Upper lobe of left lung (tissue), 6 donors: ENCODE data around the gene UBE2K. TPM values are rescaled to one million over a fixed set of nuclear protein-coding genes. Genes with fewer than 3 reads are reported as not detected.

Source experiments
- ATAC-seq, 2 donors: fragments of 200-7000 bp; cut with Tn5 transposase; one replicate each; pipeline ENCODE4 v1.9.1; 2022; ENCODE audit warnings: mild to moderate bottlenecking in 2 of 2, moderate library complexity in 2 of 2; ENCODE audit not compliant: low FRiP score in 2 of 2
- DNase-seq, 2 donors: peaks; one replicate each; pipeline ENCODE4 v3.0.0-alpha.2; 2019 to 2020
- H3K27ac ChIP-seq, 4 donors: fragments of 200-600 bp; sonication (generic); one replicate each; pipeline ENCODE4 v1.5.1; 2016 to 2019
- H3K27me3 ChIP-seq, 4 donors: fragments of 200-600 bp; sonication (generic); one replicate each; pipeline ENCODE4 v1.5.1; 2017 to 2019
- H3K36me3 ChIP-seq, 4 donors: fragments of 200-600 bp; sonication (generic); one replicate each; pipeline ENCODE4 v1.5.1; 2016 to 2019
- H3K4me1 ChIP-seq, 4 donors: fragments of 200-600 bp; sonication (generic); one replicate each; pipeline ENCODE4 v1.5.1; 2018 to 2019
- H3K4me3 ChIP-seq, 4 donors: fragments of 200-600 bp; sonication (generic); one replicate each; pipeline ENCODE4 v1.5.1; 2017 to 2019; ENCODE audit warnings: mild to moderate bottlenecking in 2 of 4, moderate library complexity in 1 of 4
- H3K9me3 ChIP-seq, 4 donors: fragments of 200-600 bp; sonication (generic); one replicate each; pipeline ENCODE4 v1.5.1; 2018 to 2019
- EP300 ChIP-seq, 4 donors: sonication (generic); formaldehyde crosslinking; IDR thresholded peaks; one replicate each; pipeline ENCODE4 v1.5.1; 2017; ENCODE audit warnings: antibody characterized with exemption in 4 of 4, control low read depth in 2 of 4
- POLR2A ChIP-seq, 4 donors: fragments of 450-650 bp; IDR thresholded peaks; one replicate each; pipeline ENCODE4 v1.5.1; 2016 to 2017; ENCODE audit warnings: antibody characterized with exemption in 4 of 4, mild to moderate bottlenecking in 2 of 4
- POLR2AphosphoS5 ChIP-seq, 2 donors: sonication (generic); formaldehyde crosslinking; IDR thresholded peaks; one replicate each; pipeline ENCODE4 v1.5.1; 2017; ENCODE audit warnings: antibody characterized with exemption in 2 of 2
- WGBS, 2 donors: methylation state at CpG; one replicate each; pipeline ENCODE4 v1.1.5; 2017 to 2018; 5-methylcytosine and 5-hydroxymethylcytosine counted together
- total RNA-seq, 6 donors: library from RNA; depleted of rRNA in 4 of 6; stranded (reverse); fragments of >200 nt in 4 of 6; gene quantifications; one replicate each; pipeline versions ENCODE4 v1.1.0 to v1.2.1, GENCODE V29; 2016 to 2021
- TF ChIP-seq, protein P1 (sequence below), 6 experiments: fragments of 450-650 bp in 4 of 6; fragments of 200-600 bp in 2 of 6; sonication (generic) in 2 of 6; IDR thresholded peaks; one replicate each; pipeline ENCODE4 v1.5.1; 2016 to 2019; ENCODE audit warnings: antibody characterized with exemption in 6 of 6
- donor health status: DM: no; HTN: no; CAD: no; lungs with moderate emphysema.
- donor health status: DM: no; HTN: yes; CAD: no; lungs with severe emphysema.

UBE2K gene
- total RNA-seq, 6 donors from 2014 or later = 22.3 to 57.4 (median 34.4) TPM

DNA sequence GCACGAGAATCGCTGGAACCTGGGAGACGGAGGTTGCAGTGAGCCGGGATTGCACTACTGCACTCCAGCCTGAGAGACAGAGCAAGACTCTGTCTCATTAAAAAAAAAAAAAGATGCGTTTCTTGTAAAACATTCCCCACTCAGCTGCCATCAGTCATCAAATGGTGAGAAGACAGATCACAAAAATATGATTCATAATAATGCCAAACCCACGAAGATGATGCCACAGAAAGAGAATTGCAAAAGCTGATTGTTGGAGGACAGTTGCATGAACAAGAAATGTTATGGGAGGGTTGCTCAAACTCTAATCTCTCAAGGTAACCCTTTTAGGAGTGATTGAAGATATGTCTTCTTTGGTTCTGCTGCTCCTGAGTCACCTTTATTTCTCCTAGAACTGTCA lies 37.9 kb upstream of the UBE2K start:
- no peaks in the 10 kb centered on the region for H3K27me3 ChIP-seq
- WGBS, 2 donors = 86 to 87% methylated on average over 6 of the region's 6 CpGs
- no peaks in the 10 kb centered on the region for H3K4me1 ChIP-seq
- H3K4me3 ChIP-seq = no peak overlapping the region
- no peak for TF ChIP-seq POLR2AphosphoS5 (IDR thresholded peaks at IDR 0.05)
- TF ChIP-seq, protein P1, sequence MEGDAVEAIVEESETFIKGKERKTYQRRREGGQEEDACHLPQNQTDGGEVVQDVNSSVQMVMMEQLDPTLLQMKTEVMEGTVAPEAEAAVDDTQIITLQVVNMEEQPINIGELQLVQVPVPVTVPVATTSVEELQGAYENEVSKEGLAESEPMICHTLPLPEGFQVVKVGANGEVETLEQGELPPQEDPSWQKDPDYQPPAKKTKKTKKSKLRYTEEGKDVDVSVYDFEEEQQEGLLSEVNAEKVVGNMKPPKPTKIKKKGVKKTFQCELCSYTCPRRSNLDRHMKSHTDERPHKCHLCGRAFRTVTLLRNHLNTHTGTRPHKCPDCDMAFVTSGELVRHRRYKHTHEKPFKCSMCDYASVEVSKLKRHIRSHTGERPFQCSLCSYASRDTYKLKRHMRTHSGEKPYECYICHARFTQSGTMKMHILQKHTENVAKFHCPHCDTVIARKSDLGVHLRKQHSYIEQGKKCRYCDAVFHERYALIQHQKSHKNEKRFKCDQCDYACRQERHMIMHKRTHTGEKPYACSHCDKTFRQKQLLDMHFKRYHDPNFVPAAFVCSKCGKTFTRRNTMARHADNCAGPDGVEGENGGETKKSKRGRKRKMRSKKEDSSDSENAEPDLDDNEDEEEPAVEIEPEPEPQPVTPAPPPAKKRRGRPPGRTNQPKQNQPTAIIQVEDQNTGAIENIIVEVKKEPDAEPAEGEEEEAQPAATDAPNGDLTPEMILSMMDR (IDR thresholded peaks at IDR 0.05) = no peak
- no peak for TF ChIP-seq EP300 (IDR thresholded peaks at IDR 0.05)
- no peak for TF ChIP-seq POLR2A (IDR thresholded peaks at IDR 0.05)
- H3K9me3 ChIP-seq = no peaks in the 10 kb centered on the region
- no peak for ATAC-seq
- no peak for DNase-seq
- no peak overlapping the region for H3K27ac ChIP-seq
- no peaks in the 10 kb centered on the region for H3K36me3 ChIP-seq

DNA sequence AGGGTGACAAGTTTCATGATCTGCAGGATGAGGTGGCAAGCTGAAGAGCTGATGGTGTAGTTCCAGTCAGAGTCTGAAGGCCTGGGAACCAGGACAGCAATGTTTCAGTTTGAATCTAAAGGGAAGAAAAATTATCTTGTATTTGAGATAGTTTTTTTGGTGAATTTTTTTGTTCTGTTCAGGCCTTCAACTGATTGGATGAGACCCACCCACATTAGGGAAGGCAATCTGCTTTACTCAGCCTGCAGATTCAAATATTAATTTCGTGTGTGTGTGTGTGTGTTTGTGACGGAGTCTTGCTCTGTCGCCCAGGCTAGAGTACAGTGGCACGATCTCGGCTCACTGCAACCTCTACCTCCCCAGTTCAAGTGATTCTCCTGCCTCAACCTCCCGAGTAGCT lies 37.2 kb upstream of the UBE2K start:
- no peak for ATAC-seq
- H3K36me3 ChIP-seq = no peaks in the 10 kb centered on the region
- TF ChIP-seq POLR2A (IDR thresholded peaks at IDR 0.05) = no peak
- TF ChIP-seq EP300 (IDR thresholded peaks at IDR 0.05) = no peak
- no peak for TF ChIP-seq POLR2AphosphoS5 (IDR thresholded peaks at IDR 0.05)
- TF ChIP-seq, protein P1 (IDR thresholded peaks at IDR 0.05) = no peak
- DNase-seq = no peak
- H3K4me1 ChIP-seq = no peaks in the 10 kb centered on the region
- no peak overlapping the region for H3K27ac ChIP-seq
- WGBS, 2 donors = 92 to 96% methylated on average over 6 of the region's 6 CpGs
- no peaks in the 10 kb centered on the region for H3K27me3 ChIP-seq
- no peaks in the 10 kb centered on the region for H3K9me3 ChIP-seq
- no peak overlapping the region for H3K4me3 ChIP-seq

DNA sequence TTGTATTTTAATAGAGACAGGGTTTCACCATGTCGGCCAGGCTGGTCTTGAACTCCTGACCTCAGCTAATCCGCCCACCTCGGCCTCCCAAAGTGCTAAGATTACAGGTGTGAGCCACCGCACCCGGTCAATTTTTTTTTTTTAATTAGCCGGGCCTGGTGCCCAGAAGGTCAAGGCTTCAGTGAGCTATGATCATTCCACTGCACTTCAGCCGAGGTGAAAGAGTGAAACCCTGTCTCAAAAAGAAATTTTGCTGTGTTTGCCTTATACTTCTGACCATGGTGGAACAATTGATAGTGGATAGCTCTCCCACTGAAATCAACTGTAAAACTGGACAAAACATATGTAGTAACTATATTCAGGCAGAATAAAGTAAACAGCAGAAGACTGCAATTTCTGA lies 35.3 kb upstream of the UBE2K start:
- DNase-seq (no peak), ATAC-seq (no peak)
- no peaks in the 10 kb centered on the region for H3K9me3 ChIP-seq
- no peak overlapping the region for H3K27ac ChIP-seq
- no peaks in the 10 kb centered on the region for H3K4me1 ChIP-seq
- 83 to 88% methylated on average over 7 of the region's 7 CpGs for WGBS, 2 donors
- H3K36me3 ChIP-seq = no peaks in the 10 kb centered on the region
- no peak for TF ChIP-seq POLR2A (IDR thresholded peaks at IDR 0.05)
- TF ChIP-seq EP300 (IDR thresholded peaks at IDR 0.05) = no peak
- TF ChIP-seq, protein P1 (IDR thresholded peaks at IDR 0.05) = no peak
- no peak for TF ChIP-seq POLR2AphosphoS5 (IDR thresholded peaks at IDR 0.05)
- no peak overlapping the region for H3K4me3 ChIP-seq
- no peaks in the 10 kb centered on the region for H3K27me3 ChIP-seq

DNA sequence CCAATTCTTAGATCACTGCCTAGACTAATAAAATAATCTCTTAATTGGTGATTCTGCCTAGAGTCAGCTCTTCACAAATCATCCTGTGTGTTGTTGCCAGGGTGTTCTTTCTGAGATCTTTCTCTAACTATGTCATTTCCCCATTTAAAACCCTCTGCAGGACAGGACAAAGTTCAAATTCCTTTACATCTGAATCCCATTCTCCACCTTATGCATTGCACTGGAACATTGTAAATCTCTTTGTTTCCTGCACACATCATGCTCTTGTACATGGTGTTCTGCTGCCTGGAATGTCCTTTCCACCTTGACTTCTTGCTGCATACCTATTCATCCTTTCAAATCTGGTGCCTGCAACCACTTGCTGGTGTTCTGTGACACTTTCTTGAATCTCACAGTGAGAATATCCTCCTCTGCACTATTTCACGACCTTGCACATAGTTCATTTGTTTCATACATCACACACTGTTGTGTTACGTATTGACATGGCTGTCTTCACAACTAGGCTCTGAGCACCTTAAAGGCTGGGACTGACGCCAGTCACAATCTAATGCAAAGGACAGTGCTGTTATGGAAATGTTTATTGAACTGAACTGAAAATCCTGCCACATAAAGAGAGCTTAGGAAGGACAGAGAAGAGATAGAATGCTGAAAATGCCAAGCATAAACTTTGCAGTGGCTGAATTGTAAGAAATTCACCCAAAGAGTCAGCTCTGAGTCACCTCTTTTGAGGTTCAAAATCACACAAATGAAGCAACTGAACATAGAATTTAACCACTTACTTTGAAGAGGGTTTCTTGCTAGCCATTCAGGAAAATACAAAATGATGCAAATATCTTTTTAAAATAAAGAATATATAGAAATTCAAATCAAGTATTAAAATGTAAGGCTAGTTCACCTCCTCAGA lies 32.9 kb upstream of the UBE2K start:
- ATAC-seq (no peak), DNase-seq (no peak)
- Histone ChIP-seq H3K27ac (no peak overlapping the region), H3K9me3 (no peaks in the 10 kb centered on the region), H3K36me3 (no peaks in the 10 kb centered on the region), H3K4me3 (no peak overlapping the region), H3K27me3 (no peaks in the 10 kb centered on the region), H3K4me1 (no peaks in the 10 kb centered on the region)
- TF ChIP-seq, protein P1 (IDR thresholded peaks at IDR 0.05) = no peak
- no peak for TF ChIP-seq EP300 (IDR thresholded peaks at IDR 0.05)
- TF ChIP-seq POLR2A (IDR thresholded peaks at IDR 0.05) = no peak
- TF ChIP-seq POLR2AphosphoS5 (IDR thresholded peaks at IDR 0.05) = no peak
- 76 to 83% methylated on average over 3 of the region's 3 CpGs for WGBS, 2 donors

DNA sequence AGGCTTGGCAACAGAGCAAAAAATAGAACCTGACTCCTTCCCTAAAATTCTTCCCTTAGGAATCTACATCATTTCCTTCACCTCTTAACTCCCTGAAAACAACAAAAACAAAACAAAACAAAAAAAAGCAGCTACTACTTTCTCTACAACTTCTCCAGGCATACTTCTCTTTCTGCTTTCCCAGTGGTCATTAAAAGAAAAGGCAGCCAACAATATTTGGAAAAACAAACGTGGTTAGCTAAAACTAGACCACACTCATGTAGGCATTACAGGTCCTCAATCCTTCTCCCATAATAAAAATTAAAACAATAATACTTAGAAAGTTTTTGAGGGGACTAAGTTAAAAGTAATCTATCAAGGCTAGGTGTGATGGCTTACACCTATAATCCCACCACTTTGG lies 30.2 kb upstream of the UBE2K start:
- Histone ChIP-seq H3K9me3 (no peaks in the 10 kb centered on the region), H3K4me3 (no peak overlapping the region), H3K27me3 (no peaks in the 10 kb centered on the region), H3K27ac (no peak overlapping the region), H3K4me1 (no peaks in the 10 kb centered on the region), H3K36me3 (no peaks in the 10 kb centered on the region)
- ATAC-seq = no peak
- TF ChIP-seq, protein P1 (IDR thresholded peaks at IDR 0.05) = no peak
- TF ChIP-seq POLR2A (IDR thresholded peaks at IDR 0.05) (no peak), EP300 (IDR thresholded peaks at IDR 0.05) (no peak), POLR2AphosphoS5 (IDR thresholded peaks at IDR 0.05) (no peak)
- WGBS, 2 donors = 55% methylated on average over 1 of the region's 1 CpG
- no peak for DNase-seq
